Fibroblast of skin of scalp (primary cell): ENCODE data around the gene SECISBP2.
A peak's percentile ranks its signal among the peaks of the same experiment; 100 is the strongest.
"Not testable (repeated sequence)": the region's sequence is repeated elsewhere in the genome, so short reads cannot be mapped to it uniquely, and the experiment has no call there.

Experiments
- DNase-seq: peaks from one replicate; pipeline ENCODE4 v3.0.0-alpha.2; 2013

The SECISBP2 gene

GRCh38 chr9:89364666-89365531 is 46.6 kb downstream of the SECISBP2 start:
- no peak for DNase-seq

DNA sequence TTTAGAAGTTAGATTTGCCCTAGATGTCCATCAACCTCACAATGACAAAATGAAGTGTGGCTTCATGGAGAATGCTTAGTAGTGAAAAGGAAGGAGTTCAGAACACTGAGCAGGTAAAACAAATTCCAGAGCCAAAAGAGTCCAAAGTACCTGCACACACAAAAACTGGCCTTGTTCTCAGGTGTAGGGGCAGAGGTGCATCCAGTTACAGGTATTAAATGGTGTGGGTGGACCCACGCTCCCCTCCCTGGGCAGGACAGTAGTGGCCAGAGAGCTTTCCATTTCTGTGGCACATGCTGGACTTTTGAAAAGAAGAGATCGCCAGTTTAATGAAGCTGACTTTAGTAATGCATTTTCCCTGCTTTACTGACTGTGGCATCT is 47.2 kb downstream of the SECISBP2 start:
- no peak for DNase-seq

DNA sequence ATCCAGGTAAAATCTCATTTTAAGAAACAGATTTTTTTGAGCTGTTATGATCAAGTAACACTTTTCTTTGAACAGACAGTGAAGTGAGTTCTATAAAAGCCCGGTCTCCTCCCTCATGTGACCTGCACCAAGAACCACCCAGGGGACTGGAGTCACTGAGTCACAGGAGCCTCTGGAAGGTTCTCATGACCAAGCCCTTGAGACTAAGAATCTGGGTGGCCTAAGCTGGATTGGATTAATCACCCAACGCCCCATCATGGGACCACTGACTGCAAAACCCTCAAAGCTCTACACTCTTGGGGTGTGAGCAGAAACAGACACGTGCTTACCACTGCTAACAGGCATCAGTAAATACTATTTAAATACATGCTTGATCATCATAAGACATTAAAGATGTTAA is 48.4 kb downstream of the SECISBP2 start:
- DNase-seq = peak; percentile 26

DNA sequence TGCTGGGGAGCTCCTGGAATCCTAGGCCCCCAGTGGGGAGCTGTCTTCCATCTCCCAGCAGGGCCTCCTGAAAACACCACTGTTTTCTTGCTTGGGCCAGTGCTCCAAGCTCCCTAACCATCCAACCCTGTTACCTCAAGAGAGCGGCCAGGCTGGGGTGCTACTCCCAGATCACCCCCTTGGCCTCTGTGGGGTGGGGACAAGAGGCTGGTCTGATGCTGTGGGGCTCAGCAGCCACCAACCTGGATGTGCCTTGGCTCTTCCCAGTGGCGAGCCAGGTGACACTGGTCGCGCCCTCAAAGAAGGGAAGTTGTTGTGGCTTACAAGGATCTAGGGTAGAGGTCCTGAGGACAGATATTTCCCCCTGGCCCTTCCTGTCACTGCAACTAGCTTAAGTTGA is 49.0 kb downstream of the SECISBP2 start:
- DNase-seq = no peak

GRCh38 chr9:89367726-89368437 is 49.6 kb downstream of the SECISBP2 start:
- DNase-seq = no peak

DNA sequence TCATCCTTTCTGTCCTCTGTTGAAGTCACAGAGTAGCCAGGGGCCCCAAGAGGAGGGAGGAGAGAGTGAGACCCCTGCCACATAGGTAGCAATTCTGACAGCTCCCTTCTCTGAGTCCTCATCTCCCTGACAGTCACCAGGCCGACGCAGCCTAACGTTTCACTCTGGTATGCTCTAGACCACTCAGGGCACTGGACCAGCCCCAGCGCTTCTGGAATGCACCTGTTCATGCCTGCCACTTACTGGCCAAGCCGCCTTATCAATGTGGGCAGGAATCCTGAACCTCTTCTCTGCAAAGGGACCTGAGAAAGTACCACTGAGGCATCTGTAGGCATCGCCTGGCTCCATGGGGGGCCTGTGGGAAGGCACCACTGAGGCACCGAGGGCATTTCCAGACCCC is 50.2 kb downstream of the SECISBP2 start:
- DNase-seq = no peak

GRCh38 chr9:89368978-89369377 is 50.7 kb downstream of the SECISBP2 start:
- DNase-seq = no peak

DNA sequence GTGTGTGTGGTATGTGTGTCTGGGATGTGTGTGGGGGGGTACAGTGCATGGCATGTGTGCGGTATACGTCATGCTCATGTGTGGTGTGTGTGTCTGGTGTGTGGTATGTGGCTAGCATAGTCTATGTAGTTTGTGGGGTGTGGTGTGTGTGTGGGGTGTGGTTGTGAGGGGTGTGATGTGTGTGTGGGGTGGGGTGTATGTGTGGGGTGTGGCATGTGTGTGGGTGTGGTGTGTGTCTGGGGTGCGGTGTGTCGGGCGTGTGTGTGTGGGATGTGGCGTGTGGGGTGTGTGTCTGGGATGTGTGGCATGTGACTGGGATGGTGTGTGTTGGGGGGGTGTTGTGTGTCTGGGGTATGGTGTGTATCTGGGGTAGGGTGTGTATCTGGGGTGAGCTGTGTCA is 52.3 kb downstream of the SECISBP2 start:
- DNase-seq = no peak

DNA sequence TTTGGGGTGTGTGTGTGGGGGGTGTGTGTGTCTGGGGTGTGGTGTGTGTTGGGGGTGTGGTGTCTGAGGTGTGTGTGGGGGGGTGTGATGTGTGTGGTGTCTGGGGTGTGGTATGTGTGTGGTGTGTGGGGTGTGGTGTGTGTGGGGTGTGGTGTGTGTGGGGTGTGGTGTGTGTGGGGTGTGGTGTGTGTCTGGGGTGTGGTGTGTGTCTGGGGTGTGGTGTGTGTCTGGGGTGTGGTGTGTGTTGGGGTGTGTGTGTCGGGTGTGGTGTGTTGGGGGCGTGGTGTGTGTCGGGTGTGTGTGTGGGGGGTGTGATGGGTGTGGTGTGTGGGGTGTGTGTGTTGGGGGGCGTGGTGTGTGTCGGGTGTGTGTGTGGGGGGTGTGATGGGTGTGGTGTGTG is 53.5 kb downstream of the SECISBP2 start:
- DNase-seq = not testable (repeated sequence)

GRCh38 chr9:89372230-89372816 is 54.0 kb downstream of the SECISBP2 start:
- DNase-seq = no peak

DNA sequence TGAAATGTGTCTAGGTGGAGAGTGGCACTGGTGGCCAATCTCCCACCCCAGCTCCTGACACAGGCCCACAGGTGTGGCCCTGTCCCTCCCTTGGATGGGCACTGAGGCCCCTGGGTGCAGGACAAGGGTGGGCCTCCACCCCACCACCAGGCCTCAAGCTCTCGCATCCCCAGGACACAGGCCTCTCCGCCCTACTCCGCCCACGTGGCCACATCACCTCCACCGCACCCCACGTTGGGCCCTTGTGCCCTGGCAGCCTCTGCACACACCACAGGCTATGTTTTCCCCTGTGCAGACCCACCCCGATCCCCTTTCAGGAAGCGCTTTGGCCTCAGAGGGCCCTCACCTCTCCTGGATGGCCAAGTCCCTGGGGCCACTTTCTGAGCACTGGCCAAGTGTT is 54.7 kb downstream of the SECISBP2 start:
- DNase-seq = no peak

- DNase-seq = peak; percentile 88
Observed at GRCh38 chr9:89374176-89374575, 55.9 kb downstream of the SECISBP2 start.

- DNase-seq = no peak
Observed at GRCh38 chr9:89375191-89375760, 57.0 kb downstream of the SECISBP2 start.

DNA sequence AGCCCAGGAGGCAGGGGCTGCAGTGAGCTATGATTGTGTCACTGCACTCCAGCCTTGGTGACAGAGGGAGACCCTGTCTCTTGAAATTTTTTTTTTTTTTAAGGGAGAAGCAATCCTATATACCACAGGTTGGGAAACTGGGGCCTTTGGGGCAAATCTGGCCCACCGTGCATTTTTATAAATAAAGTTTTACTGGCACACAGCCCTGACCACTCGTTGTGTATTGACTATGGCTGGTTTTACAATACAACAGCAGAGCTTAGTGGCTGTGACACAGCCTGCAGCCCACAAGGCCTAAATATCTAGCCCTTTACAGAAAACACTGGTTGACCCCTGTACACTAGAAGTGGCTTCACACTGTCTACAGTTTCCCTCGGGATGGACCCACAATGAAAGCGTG is 58.0 kb downstream of the SECISBP2 start:
- DNase-seq = no peak

GRCh38 chr9:89376741-89377351 is 58.5 kb downstream of the SECISBP2 start:
- DNase-seq = no peak

- no peak for DNase-seq
Observed at GRCh38 chr9:89377411-89377810, 59.1 kb downstream of the SECISBP2 start.

DNA sequence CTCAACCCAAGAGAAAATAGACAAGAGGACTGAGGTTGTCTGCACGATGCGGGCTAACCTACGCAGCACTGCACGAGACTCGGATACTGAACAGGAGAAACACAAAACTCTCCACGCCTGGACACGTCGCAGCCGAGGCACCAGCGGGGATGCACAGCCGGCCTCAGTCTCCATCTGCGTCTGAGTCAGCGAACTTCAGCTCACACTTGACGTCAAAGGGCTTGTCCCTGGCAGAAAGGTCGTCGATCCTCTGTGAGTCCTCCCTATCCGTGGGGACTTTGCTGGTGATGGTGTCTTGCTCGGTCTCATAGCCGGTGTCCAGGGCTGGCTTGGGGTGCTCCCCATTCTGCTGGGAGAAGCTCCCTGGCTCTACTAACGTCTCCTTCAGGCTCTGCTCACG is 60.2 kb downstream of the SECISBP2 start:
- DNase-seq = no peak

GRCh38 chr9:89379031-89379430 is 60.7 kb downstream of the SECISBP2 start:
- DNase-seq = no peak

DNA sequence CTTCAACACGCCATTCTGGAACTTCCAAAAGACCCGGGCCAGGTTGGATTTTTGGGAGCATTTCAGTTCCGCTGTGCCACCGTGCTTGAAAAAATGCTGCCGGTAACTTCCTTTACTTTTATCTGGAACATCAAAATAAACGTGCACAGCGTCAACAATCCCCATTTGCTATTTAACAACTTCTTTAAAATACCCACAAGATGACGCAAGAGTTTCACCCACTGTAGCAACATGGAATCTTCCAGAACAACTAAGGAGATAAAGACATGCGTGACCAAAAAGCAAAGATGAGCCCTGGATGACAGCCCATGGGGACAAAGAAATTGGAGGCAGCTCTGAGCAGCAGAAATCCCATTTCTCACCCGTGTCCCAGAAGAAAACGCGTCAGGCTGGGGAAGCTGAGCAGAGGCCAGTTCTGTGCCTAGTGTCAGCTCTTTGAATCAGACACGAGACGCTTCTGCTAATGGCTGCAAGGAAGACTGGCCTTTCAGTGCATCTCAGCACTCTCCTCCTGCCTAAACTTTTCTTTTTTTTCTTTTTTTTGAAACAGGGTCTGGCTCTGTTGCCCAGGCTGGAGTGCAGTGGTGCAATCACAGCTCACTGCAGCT is 61.3 kb downstream of the SECISBP2 start:
- no peak for DNase-seq

DNA sequence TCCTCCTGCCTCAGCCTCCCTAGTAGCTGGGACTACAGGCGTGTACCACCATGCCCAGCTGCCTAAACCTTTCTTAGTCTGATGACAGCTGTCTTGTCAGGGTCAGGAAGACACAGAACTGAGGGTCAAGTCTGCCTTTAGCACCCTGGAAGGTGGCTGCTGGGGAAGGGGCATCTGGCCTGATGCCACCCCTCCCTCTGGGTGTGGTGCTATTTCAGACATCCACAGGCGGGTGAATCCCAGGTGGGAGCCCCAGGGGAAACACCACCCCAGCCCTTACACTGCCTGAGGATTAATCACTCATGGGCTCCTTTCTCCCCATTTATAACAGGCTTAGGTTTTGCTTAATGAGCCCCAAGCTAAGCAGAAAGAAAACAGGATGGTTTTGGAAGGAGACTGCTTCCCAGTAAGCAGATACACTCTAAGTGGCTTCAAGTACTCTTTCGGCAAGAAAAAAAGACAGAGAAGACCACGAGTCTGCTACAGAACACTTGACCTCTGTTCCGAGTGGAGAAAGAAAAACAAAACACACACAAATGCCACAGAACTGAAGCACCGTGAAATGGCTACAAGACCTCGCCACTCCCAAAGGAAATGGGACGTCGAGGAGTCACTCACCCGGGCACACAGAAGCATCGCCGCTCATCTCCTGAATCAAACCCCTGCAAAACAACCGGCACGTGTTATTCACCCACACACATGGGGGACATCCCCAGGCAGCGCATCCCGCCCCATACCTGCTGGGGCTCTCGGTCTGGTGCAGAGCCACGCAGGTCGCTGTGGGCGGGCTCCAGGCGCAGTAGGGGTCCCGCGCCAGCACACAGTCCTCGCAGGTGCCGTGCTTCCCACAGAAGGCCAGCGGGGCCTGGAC is 62.4 kb downstream of the SECISBP2 start:
- DNase-seq = no peak

GRCh38 chr9:89381308-89381609 is 63.0 kb downstream of the SECISBP2 start:
- no peak for DNase-seq
